Measurements from ENCODE around the gene SVOPL. TPM values are rescaled to one million over a fixed set of nuclear protein-coding genes. Genes with fewer than 3 reads are reported as not detected.
"Not testable (repeated sequence)": the region's sequence is repeated elsewhere in the genome, so short reads cannot be mapped to it uniquely, and the experiment has no call there.

The SVOPL gene
- total RNA-seq, 1 donor from 2014 or later = 0.82 TPM

DNA sequence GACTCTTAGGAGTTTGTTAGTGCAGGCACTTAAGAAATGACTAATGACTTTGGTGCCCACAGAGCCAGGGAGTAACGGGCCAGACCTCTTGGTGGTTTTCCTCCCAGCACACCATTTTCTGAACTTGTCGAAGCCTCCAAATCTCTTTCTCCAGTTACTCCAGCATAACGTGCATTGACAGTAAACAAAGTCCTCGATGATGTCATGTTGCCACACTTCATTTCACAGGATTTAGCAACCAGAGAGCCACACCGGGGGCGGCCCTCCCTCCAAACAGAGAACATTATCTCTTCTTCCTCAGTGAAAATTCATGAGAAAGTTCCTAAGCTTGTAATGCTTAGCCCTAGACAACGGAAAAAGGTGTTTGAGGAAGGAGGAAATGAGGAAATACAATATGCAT, 4.0 kb upstream of the SVOPL start:
- no peak for DNase-seq (ENCODE audit: low spot score in 2 of 2)
- no peak for FAIRE-seq

DNA sequence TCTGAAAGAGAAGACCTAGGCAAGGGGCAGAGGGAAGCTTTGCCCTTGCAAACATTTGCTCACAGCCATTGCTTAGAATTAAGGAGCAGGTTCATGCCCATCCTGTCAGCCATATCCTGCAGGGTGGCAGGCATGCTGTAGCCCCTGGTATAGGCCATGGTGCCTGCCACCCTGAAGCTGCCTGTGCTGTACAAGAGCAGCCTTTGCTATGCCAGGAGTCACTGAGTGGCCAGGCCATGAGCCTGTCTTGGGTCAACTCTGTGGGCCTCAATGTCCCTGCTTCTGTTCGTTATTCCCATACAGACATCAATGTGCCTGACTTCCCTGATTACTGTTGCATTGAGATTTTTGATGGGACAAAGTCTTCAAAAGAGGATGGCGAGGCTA, 368 bp upstream of the SVOPL start:
- DNase-seq (ENCODE audit: low spot score in 2 of 2) (no peak), FAIRE-seq (no peak)

DNA sequence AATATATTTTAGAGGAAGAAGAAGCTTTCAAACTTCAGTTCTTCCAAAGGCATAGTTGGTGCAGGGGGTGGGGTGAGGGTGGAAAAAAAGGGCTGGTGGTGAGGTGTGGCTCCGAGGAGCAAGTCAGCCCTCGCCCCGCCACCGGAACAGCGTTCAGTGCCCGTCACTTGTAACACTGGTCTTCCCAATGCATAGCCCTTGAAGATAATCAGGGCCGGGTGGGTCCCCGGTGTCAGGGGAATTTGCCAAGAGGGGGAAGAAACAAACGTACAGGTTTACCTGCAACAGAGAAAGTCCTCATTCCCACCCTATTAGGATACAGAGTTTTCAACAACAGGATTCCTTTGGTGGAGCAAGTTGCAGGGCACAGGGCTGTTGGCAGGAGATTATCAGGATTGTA, 1.5 kb downstream of the SVOPL start:
- DNase-seq (ENCODE audit: low spot score in 2 of 2) (no peak), FAIRE-seq (no peak)

DNA sequence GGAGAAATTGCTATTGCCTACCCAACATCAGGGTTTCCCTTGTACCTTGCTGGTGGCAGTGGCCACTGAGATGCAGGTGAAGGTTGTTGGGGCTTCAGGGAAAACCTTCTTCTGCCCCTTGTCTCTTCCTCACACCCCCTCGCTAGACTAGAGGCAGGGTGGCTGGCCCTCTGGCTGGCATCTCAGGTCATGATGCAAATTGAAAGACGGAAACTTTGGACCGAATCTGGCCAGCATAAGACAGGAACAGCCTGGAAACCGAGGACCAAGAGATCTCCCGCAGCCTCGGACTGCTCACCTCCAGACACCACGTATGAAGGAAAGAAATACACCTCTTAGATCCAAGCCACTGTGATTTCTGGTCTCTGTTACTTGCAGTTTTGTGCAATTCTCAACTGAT, 2.9 kb downstream of the SVOPL start:
- FAIRE-seq (no peak), DNase-seq (ENCODE audit: low spot score in 2 of 2) (no peak)

DNA sequence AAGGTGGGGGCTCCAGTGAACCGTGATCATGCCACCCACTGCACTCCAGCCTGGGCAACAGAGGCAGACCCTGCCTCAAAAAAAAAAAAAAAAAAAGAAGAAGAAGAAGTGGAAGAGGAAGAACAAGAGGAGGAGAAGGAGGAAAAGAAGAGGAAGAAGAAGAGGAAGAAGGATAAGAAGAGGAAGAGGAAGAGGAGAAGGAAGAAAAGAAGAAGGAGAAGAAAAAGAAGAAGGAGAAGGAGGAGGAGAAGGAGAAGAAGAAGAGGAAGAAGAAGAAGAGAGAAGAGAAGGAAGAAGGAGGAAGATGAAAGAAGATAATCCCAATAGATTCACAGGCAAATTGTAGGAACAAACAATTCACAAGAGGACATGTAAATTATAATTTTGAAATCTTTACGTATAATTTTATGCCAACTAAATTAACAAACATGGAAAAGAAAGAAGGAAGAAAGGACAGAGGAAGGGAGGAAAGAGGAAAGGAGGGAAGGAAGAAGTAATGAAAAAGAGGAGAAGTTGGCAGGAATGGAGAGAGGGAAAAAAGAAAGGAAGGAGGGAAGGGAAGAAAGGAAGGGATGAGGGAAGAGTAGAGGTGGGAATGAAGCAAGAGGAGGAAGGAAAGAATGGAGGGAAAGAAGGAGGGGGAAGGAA, 3.5 kb downstream of the SVOPL start:
- FAIRE-seq (no peak), DNase-seq (ENCODE audit: low spot score in 2 of 2) (no peak)

DNA sequence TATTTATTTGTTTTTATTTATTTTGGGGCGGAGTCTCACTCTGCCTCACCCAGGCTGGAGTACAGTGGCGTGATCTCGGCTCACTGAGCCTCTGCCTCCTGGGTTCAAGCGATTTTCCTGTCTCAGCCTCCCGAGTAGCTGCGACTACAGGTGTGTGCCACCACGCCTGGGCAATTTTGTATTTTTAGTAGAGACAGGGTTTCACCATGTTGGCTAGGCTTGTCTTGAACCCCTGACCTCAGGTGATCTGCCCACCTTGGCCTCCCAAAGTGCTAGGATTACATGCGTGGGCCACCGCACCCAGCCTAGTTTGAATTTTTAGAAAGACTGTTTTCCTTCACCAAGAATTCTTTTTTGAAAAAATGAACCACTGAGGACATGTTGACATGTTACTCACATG, 5.4 kb downstream of the SVOPL start:
- not testable (repeated sequence) for FAIRE-seq; DNase-seq (ENCODE audit: low spot score in 2 of 2)

DNA sequence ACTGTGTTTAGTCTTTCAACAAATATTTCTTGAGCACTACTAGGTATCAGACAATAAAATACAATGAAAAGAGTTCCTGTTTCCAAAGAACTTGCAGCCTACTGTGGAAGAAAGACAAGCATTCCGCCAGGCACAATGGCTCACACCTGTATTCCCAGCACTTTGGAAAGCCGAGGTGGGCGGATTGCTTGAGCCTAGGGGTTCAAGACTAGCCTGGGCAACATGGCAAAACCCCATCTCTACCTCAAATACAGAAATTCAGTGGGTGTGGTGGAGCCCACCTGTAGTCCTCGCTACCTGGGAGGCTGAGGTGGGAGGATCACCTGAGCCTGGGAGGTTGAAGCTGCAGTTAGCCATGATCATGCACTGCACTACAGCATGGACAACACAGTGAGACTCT, 6.1 kb downstream of the SVOPL start:
- no peak for FAIRE-seq
- DNase-seq (ENCODE audit: low spot score in 2 of 2) = no peak

DNA sequence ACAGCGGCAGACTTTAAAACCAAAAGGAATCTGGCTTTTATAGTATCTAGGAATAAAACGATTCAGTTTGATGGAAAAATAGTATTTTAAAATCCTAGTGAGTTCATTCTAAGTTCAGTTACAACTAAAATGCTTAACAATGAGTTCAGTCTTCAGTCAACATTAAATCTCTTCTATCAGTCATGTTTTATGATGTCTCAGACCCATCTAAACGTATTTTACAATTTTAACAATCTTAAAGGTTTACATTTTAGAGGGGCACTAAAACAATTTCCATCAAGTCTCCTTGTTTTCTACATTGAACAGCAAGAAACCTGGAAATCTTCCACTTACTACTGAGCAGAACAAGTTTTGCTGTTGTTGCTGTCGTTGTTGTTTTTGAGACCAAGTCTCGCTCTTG, 10.0 kb downstream of the SVOPL start:
- no peak for DNase-seq (ENCODE audit: low spot score in 2 of 2)
- FAIRE-seq = no peak

DNA sequence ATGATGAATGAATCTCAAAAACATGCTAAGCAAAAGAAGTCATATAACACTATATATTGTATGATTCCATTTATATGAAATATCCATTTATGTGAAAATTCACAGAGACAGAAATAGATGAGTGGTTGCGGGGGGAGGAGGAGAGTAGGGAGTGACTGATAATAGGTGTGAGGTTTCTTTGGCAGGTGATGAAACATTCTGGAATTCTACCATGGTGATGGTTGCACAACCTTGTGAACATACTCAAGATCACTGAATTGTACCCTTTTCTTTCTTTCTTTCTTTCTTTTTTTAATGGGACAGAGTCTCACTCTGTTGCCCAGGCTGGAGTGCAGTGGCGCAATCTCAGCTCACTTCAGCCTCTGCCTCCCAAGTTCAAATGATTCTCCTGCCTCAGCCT, 10.7 kb downstream of the SVOPL start:
- FAIRE-seq (no peak), DNase-seq (ENCODE audit: low spot score in 2 of 2) (no peak)

DNA sequence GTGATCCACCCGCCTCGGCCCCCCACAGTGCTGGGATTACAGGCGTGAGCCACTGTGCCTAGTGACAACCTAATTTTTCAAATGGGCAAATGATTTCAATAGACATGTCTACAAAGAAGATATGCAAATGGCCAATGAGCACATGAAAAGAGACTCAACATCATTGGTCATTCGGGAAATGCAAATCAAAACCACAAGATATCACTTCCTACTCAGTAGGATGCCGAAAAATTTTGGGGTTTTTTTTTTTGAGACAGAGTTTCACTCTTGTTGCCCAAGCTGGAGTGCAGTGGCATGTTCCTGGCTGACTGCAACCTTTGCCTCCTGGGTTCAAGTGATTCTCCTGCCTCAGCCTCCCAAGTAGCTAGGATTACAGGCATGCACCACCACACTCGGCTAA, 13.1 kb downstream of the SVOPL start:
- not testable (repeated sequence) for DNase-seq (ENCODE audit: low spot score in 2 of 2); FAIRE-seq

DNA sequence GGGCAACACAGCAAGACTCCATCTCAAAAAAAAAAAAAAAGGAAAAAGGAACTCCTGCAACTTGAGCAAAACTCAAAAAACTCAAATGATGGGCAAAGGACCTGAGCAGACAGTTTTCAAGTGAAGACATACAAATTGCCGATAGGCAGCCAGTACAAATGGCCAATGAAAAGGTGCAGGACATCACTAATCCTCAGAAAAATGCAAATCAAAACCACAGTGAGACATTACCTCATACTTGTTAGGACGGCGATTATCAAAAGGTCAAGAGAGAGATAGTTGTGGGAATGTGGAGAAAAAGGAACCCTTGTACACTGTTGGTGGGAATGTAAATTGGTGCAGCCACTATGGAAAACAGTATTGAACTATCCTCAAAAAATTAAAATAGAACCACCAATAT, 16.8 kb downstream of the SVOPL start:
- no peak for DNase-seq (ENCODE audit: low spot score in 2 of 2)
- FAIRE-seq = no peak

DNA sequence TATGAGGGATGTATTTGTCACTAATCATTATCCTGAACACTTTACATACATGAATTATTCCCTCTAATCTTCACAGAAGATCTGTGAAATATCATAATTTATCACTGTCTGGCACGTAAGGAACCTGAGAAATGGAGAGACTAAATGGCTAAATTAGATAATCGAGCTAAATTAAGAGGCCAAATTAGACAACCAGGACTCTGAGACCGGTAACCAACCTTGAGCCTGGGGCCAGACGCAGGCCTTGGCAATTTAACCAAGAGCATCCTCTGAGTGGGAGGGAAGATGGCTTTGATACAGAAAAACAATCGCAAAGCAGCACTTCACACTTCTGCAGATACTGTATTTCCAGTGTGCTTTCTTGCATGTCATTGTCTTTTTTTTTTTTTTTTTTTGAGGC, 21.4 kb downstream of the SVOPL start:
- DNase-seq (ENCODE audit: low spot score in 2 of 2) = no peak
- no peak for FAIRE-seq

DNA sequence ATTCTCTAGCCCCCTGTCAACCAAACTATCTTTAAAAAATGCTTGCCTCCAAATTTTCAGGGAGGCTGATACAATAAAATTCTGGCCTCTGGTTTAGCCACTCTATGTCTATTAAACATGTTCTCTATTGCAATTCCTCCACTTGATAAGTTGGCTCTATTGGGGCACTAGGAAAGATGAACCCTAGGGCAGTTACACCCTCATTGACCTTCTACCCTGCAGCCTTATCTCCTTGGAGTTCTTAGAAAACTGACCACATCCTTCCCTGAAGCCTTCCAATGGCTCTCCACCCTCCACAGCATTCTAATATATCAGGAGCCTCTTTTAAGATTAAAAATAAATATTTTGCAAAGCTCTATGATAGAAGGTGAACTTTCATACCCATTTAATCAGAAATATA, 30.6 kb downstream of the SVOPL start:
- no peak for DNase-seq (ENCODE audit: low spot score in 2 of 2)

DNA sequence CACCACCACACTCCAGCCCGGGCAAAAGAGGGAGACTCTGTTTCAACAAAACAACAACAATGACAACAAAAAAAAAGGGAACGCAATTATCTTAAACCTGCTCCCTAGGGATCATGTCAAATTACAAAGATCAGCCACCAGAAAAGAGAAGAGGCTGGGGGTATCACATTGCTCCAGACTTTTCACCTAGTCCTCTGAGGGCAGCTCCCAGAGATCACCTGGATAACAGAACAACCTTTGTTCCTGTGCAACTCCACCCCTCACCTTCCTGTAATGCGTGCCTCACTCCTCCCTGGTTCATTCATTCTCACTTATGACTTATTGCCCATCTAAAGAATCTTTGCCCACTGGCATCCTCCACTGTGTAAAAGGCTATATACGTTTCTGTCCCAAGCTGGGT, 31.8 kb downstream of the SVOPL start:
- DNase-seq (ENCODE audit: low spot score in 2 of 2) (no peak), FAIRE-seq (no peak)

More for the DNA sequence above, 30.6 kb downstream of the SVOPL start:
- no peak for FAIRE-seq

DNA sequence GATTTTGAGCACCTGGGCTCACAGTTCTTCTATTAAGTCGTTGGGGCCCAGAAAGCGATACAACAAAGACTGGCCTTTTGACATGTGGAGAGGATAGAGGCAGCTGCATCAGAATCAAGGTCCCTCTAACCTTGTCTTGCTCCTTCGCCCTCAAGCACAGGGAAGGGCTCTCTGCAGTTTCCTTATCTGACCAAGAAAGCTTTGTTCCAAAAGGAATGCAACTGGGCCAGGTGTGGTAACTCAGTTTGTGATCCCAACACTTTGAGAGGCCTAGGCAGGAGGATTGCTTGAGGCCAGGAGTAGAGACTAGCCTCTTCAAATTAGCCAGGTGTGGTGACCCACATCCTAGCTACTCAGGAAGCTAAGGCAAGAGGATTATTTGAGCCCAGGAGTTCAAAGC, 32.2 kb downstream of the SVOPL start:
- no peak for FAIRE-seq
- no peak for DNase-seq (ENCODE audit: low spot score in 2 of 2)

DNA sequence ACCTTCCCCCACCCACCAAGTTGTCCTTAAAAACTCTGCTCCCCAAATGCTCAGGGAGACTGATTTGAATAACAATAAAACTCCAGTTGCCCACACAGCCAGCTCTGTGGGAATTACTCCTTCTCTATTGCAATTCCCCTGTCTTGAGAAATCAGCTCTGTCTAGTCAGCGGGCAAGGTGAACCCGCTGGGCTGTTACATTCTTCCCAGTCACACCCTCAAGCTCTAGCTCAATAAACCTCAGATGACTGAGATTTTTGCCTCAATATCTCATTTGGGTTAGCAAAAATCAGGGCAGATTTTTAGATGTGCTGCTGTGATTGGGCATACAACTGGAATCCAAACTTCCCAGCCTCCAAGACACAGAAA, 32.9 kb downstream of the SVOPL start:
- DNase-seq (ENCODE audit: low spot score in 2 of 2) (no peak), FAIRE-seq (no peak)

DNA sequence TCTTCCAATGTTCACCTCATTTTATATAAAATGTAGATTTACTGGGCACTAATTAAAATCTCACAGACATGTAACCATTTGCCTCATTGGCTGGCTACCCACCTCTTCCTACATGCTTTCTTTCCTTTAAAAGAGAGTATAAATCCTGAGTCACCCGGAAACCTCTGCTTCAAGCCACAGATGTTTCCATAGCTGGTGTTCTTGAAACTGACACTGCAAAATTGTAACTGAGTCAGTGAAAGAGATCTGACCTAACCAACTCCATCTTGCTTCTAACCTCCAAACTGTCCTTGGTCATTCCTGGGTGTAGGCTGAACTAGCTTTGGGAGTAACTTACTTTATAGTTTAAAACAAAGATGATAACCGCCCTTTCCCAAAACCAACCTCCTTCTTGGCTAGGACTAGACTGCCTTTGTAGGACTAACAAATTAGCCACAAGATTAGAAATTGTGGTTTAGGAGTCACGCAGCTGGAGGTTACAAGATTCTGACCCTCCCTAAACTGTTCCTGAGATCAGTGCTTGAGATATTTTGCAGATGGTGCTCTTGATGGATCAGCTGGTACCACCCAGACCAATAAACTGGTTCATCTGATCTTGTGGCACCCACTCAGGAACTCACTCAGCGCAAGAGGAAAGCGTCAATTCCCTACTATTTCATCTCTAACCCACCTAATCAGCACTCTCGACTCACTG, 33.5 kb downstream of the SVOPL start:
- FAIRE-seq = no peak
- DNase-seq (ENCODE audit: low spot score in 2 of 2) = no peak

DNA sequence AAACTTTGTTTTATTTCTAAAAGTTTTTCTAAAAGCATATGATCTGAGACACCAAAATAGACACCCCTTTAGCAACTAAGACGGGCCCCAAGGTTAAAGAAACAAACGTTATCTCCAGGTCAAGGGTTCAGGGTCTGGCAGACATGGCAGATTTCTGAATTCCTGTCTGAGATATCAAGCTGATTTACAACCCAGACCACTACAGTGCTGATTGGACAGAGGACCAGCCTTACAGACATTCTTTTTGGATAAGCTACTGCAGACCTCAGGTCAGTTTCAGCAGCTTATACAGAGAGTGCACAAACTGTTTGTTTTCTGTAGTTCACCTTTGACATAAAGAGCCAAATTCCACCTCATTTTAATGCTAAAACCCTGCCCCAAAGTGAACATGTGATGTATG, 34.8 kb downstream of the SVOPL start:
- no peak for FAIRE-seq

DNA sequence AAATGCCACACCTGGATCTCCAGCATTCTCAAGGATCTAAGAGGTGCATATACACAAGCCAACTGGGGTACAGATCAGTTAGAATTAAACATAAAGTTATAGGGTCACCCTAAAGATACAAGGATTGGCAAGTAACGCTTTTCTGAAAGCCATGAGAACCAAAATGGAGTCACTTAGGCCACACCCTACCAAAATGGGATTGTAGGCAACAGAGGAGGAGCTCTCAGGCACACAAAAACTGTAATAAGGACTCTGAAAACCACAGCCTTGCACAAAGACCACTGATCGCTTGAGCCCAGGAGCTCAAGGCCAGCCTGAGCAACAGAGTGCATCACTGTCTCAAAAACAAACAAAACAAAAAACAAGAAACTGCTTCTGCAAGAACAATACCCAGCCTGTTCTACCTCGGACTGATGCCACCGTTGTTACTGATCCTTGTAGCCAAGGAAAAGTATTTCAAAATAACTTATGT, 35.5 kb downstream of the SVOPL start:
- no peak for DNase-seq (ENCODE audit: low spot score in 2 of 2)
- FAIRE-seq = no peak

More for the DNA sequence above, 34.8 kb downstream of the SVOPL start:
- DNase-seq (ENCODE audit: low spot score in 2 of 2) = no peak

DNA sequence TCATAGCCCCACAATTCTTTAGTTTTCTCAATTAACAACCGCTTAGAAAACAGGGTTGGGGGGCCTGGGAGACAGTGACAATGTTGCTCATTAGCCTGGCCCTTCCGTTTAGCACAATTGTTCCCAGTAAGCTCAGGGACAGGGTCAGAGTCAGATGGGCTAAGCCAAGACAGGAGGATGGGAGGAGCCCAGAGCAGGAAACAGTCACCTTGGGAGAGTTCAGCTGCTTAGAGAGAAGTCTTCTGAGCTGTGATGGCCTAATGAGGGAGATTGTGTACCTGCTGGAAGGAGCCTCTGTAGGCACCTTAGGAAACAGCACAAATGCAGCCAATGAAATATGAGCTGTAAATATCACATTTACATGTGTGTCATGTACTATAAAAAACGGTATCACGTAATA, 35.9 kb downstream of the SVOPL start:
- FAIRE-seq = no peak
- no peak for DNase-seq (ENCODE audit: low spot score in 2 of 2)

DNA sequence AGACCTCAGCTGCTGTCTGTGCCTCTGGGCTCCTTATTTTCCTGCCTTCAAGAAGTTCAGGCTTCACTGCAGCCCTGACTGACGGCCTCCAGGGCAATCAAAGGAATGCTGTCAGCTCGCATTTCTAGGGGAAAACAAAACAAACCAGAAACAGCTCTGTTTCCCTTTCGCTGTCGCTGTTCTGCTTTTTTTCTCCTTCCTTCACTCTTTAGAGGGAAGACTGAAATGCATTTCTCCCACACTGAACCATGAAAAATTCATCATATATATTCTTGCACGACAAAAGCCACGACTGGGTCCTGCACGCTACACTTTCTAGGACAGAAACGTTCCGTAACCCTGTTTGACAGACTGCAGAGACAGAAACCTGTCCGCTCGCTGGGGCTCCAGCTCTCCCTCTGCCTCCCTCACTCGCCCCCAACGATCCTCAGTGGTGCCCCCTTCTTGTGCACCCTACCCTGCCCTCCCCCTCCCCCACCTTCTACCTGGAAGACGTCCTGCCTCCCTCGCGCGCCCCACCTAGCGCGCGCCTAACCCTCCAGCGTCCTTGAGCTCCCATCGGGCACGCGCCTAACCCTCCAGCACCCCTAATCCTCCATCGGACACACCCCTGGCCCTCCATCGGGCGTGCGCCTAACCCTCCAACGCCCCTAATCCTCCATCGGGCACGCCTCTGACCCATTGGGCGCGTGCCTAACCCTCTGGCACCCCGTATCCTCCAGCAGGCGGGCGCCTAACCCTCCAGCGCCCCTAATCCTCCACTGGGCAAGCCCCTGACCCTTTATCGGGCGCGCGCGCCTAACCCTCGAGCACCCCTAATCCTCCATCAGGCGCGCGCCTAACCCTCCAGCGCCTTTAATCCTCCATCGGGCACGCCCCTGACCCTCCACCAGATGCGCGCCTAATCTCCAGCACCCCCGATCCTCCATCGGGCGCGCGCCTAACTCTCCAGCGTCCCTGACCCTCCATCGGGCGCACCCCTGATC, 37.1 kb downstream of the SVOPL start:
- DNase-seq (ENCODE audit: low spot score in 2 of 2) = peak in 1 of 2 donors; percentile 22
- FAIRE-seq = no peak

All from frontal cortex (tissue), 4 donors.